HAP-1 (cell line): Measurements from ENCODE around the gene C1QTNF6.

Experiments
- DNase-seq, 2 experiments: peaks; one replicate each; pipeline ENCODE4 v3.0.0-alpha.2; 2016 to 2020; ENCODE audit warnings: low spot score in 2 of 2
- H3K27me3 ChIP-seq: fragments of 250-450 bp; sonication (Bioruptor Pico); 2 replicates; pipeline ENCODE4 v1.5.1; 2020; ENCODE audit warnings: low read depth, mild to moderate bottlenecking, moderate library complexity
- H3K36me3 ChIP-seq: fragments of 250-450 bp; sonication (Bioruptor Pico); replicated peaks from 2 replicates; pipeline ENCODE4 v1.5.1; 2020; ENCODE audit warnings: mild to moderate bottlenecking
- H3K4me1 ChIP-seq: fragments of 250-450 bp; sonication (Bioruptor Pico); 2 replicates; pipeline ENCODE4 v1.5.1; 2020; ENCODE audit warnings: mild to moderate bottlenecking
- H3K4me3 ChIP-seq: fragments of 250-450 bp; sonication (Bioruptor Pico); 2 replicates; pipeline ENCODE4 v1.5.1; 2020; ENCODE audit warnings: mild to moderate bottlenecking, moderate library complexity
- H3K9me3 ChIP-seq: fragments of 250-450 bp; sonication (Bioruptor Pico); 2 replicates; pipeline ENCODE4 v1.5.1; 2020; ENCODE audit warnings: mild to moderate bottlenecking, moderate library complexity
- in situ Hi-C: fragments of 300-500 bp; cut with MboI; formaldehyde crosslinking; loops from 3 replicates; pipeline ENCODE4 v1.14.3; 2020; ENCODE audit warnings: low sequenced_read_pairs, inconsistent platforms, mixed read lengths

C1QTNF6 gene

DNA sequence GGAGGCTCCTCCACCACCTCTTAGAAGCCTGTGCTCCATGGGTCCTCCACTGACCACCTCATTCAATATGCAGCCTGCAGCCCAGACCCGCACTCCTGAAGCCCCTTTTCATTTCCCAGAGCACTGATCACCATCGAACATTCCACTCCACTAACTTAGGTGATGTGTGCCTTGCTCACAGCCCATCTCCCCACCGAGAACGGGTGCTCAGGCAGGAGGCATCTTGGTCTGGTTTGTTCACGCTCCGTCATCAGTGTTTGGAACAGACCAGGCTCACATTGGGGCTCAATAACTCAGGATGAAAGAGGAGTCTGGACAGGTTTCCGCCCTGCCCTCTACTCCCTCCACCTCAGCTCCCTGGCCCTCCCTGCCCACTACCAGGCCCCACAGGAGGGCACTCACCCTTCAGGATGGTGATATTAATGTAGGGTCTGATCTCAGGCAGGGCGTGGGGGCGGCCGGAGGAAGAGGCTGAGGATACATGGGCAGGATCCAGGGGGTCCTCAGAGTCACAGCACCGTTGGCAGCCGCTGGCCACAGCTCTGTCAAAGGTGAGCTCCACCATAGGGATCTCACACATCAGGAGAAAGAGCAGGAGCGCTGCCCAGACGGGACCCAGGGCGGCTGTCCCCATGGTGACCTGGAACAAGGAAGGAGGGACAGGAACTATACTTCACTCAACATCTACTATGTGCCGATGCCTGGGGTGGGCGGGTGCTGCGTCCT, 3.1 kb downstream of the C1QTNF6 start:
- H3K9me3 ChIP-seq: no peaks in the 10 kb centered on the region
- in situ Hi-C loops: no loop called here
- H3K27me3 ChIP-seq: 0 out of 2 replicates have a peak, but pooled peaks cover 2% of the 10 kb centered on the region
- H3K4me1 ChIP-seq: no peaks in the 10 kb centered on the region; the same call in 1 of the 2 replicates
- H3K36me3 ChIP-seq: no peaks in the 10 kb centered on the region
- no peak overlapping the region for H3K4me3 ChIP-seq
- DNase-seq: no peak

DNA sequence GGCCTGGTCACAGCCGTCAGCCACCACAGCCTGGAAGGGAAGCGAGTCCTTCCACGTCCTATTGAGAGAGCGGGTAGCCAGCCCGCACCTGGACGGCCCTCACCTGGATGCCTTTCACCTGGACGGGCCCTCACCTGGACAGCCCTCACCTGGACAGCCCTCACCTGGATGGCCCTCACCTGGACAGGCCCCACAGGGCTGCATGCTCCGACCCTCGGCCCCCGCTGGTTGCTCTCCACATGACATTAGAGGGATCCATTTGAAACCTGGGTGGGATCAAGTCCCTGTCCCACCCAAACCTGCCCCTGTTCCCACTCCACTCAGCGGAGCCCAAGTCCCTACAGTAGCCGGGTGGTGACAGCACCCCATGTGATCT, 3.7 kb downstream of the C1QTNF6 start:
- DNase-seq: no peak
- in situ Hi-C loops: no loop called here
- Histone ChIP-seq H3K9me3 (no peaks in the 10 kb centered on the region), H3K4me1 (no peaks in the 10 kb centered on the region; the same call in 1 of the 2 replicates), H3K4me3 (no peak overlapping the region), H3K27me3 (0 out of 2 replicates have a peak, but pooled peaks cover 2% of the 10 kb centered on the region), H3K36me3 (no peaks in the 10 kb centered on the region)

DNA sequence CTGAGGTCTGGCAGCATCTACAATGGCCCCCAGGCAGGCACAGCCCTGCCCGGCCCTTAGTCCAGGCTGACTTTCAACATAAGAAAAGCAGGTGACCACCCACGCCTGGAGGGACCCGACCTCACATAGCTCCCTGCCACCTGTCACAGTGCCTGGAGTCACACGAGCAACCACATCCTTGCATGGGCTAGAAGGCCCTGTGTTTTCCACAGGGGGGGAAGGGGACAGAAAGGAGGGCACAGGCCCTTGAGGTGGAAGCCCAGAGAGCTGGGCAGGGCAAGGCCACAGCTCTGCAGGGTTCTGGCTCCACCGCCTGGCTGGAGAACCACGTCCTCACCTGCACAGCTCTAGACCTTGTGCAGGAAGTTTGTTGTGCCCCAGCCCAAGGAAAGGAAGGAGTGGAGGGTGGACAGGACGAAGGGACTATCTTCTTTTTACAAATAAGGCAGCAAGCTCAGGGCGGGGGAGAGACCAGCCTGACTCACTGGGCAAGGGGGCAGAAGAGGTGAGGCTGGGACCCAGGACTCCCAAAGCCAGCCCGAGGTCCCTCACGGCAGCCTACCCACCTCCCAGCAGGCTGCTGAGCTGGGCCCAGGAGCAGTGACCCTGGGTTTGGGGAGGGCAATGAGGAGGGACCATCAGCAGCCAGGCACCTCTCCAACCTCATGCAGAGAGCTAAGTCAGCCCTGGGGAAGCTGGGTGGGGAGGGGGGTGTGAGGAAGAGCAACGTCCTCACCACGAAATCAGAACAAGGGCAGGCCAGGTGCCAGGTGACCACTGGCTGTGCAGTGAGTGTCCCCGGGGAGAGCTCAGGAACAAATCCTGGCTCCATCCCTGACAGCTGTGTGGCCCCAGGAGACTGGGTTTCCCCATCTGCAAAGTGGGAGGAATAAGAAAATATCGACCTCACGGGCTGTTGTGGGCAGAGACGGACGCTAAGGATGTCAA, 4.3 kb downstream of the C1QTNF6 start:
- H3K4me1 ChIP-seq: no peaks in the 10 kb centered on the region; the same call in 1 of the 2 replicates
- H3K27me3 ChIP-seq: 0 out of 2 replicates have a peak, but pooled peaks cover 2% of the 10 kb centered on the region
- H3K9me3 ChIP-seq: no peaks in the 10 kb centered on the region
- H3K36me3 ChIP-seq: no peaks in the 10 kb centered on the region
- no peak overlapping the region for H3K4me3 ChIP-seq
- in situ Hi-C loops: no loop called here
- DNase-seq: no peak

GRCh38 chr22:37182949-37183245, 5.2 kb downstream of the C1QTNF6 start:
- H3K4me3 ChIP-seq: no peak overlapping the region
- H3K9me3 ChIP-seq: no peaks in the 10 kb centered on the region
- no peak for DNase-seq
- H3K4me1 ChIP-seq: no peaks in the 10 kb centered on the region; the same call in 1 of the 2 replicates
- in situ Hi-C loops: no loop called here
- H3K36me3 ChIP-seq: no peaks in the 10 kb centered on the region
- peaks cover 4% of the 10 kb centered on the region for H3K27me3 ChIP-seq

DNA sequence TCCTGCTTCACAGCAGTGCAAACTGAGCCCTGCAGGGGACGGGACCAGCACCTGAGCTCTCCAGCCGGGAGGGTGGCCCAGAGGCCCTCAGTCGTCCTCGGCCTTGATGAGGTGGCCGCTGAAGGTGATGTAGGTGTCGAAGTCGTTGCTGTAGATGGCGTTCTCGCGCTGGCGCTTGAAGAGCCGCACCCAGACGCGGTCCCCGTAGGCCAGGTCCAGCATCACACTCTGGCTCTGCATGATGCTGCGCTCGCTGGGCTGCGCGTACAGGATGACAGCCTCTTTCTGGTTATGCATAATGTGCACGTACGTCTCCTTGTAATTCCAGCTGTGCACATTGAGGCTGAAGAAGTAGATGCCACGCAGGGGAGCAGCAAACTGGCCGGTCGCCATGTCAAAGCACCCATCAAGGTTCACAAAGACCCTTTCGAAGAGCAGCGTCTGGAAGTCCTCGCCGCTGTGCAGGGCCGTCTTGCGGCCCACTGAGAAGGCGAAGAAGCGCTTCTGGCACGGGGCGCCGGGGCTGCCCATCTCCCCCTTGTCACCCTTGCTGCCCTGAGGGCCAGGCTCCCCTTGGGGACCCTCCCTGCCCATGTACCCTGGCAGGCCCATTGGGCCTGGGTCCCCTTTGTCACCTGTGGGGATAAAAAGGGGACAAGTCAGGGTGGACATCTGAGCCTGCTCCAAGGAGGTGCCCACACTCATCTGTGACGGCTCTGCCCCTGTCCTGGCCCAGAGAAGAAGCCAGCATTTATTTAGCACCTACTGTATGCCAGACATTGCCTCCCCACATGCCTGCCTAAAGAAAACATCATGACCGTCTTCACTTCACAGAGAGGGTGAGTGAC, 5.7 kb downstream of the C1QTNF6 start:
- in situ Hi-C loops: no loop called here
- H3K4me1 ChIP-seq: no peaks in the 10 kb centered on the region; the same call in 1 of the 2 replicates
- no peak for DNase-seq

GRCh38 chr22:37181681-37182080, 6.4 kb downstream of the C1QTNF6 start:
- H3K4me3 ChIP-seq: no peak overlapping the region
- H3K4me1 ChIP-seq: no peaks in the 10 kb centered on the region
- in situ Hi-C loops: no loop called here
- DNase-seq: no peak
- peaks cover 14% of the 10 kb centered on the region for H3K27me3 ChIP-seq
- no peaks in the 10 kb centered on the region for H3K9me3 ChIP-seq
- no peaks in the 10 kb centered on the region for H3K36me3 ChIP-seq

More for the DNA sequence above, 5.7 kb downstream of the C1QTNF6 start:
- H3K9me3 ChIP-seq: no peaks in the 10 kb centered on the region
- H3K27me3 ChIP-seq: peaks cover 10% of the 10 kb centered on the region
- H3K4me3 ChIP-seq: no peak overlapping the region
- H3K36me3 ChIP-seq: no peaks in the 10 kb centered on the region

DNA sequence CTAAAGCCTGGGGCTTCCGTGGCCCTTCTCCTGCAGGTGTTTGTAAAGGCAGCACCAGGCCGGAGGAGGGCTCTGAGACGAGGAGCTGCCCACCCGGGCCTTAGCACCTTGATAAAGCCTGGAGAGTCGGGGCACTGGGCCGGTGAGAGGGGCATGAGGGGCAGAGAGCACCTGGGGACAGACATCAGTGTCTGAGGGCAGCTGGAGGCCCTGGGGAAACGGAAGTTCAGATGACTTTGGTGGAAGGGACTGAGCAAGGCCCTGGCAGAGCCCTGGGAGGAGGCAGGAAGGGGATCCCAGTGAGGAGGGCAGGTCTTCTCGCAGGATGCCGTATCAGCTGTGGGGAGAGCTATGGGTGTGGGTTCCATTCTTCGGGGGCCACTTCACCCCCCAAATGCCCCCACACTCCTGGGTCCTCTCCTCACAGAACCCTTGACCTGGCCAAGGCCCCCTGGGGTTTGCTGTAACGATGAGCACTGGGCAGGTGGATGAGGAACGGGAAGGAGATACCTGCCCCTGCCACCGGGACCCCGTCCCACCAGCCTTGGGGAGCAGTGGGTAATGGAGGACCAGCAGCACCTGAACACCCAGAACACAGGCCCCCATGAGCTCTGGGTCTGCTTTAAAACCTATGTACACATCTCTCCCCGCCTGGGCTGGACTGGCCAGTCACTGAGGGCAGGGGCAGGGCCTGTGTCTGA, 7.4 kb downstream of the C1QTNF6 start:
- no peaks in the 10 kb centered on the region for H3K9me3 ChIP-seq
- in situ Hi-C loops: no loop called here
- no peak overlapping the region for H3K4me3 ChIP-seq
- H3K36me3 ChIP-seq: no peaks in the 10 kb centered on the region
- no peaks in the 10 kb centered on the region for H3K4me1 ChIP-seq
- H3K27me3 ChIP-seq: peaks cover 20% of the 10 kb centered on the region
- no peak for DNase-seq

DNA sequence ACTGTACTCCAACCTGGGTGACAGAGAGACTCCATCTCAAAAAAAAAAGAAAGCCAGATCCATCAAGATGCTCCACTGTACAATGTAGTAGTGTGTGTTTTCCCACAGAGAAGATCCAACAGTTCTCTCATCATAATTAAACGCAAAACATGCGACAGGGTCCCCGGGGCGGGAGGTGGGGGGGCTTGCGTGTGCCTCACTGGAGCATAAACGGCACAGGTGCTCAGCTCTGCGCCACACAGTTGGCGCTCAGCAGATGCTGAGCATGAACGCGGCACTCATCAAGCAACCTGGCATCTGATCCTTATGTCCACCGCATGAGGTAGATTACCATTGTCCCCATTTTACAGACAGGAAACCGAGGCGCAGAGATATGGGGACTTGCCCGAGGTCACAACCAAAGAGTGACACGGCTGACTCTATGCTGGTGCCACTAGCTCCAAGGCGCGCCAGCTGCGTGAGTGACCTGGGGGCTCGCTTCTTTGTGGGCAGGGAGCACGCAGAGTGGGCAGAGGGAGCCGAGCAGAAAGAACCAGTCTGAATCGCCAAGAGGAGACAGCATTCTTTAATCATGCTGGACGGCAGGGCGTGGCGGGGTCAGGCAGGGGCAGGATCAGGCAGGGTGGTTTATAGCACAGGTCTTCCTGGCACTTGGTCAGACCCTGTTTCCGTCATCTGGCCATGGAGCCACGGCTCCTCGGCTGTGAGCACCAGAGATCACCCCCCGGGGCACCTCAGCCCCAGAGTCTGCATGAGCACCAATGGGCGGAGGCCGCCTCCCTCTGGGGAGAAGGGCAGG, 8.2 kb downstream of the C1QTNF6 start:
- Histone ChIP-seq H3K9me3 (no peaks in the 10 kb centered on the region), H3K4me1 (no peaks in the 10 kb centered on the region), H3K36me3 (no peaks in the 10 kb centered on the region), H3K4me3 (no peak overlapping the region), H3K27me3 (peaks cover 27% of the 10 kb centered on the region)
- DNase-seq: no peak
- in situ Hi-C loops: no loop called here

GRCh38 chr22:37179126-37179470, 8.9 kb downstream of the C1QTNF6 start:
- no peak for DNase-seq
- no peaks in the 10 kb centered on the region for H3K9me3 ChIP-seq
- no peaks in the 10 kb centered on the region for H3K36me3 ChIP-seq
- no peak overlapping the region for H3K4me3 ChIP-seq
- H3K27me3 ChIP-seq: peaks cover 27% of the 10 kb centered on the region
- no peaks in the 10 kb centered on the region for H3K4me1 ChIP-seq
- in situ Hi-C loops: no loop called here

- Histone ChIP-seq H3K4me3 (no peak overlapping the region), H3K36me3 (no peaks in the 10 kb centered on the region), H3K27me3 (peaks cover 27% of the 10 kb centered on the region), H3K9me3 (no peaks in the 10 kb centered on the region), H3K4me1 (no peaks in the 10 kb centered on the region)
- no peak for DNase-seq
- in situ Hi-C loops: no loop called here
These were observed 9.5 kb downstream of the C1QTNF6 start for GRCh38 chr22:37178350-37179125.

- Histone ChIP-seq H3K4me3 (no peak overlapping the region), H3K4me1 (no peaks in the 10 kb centered on the region)
- in situ Hi-C loops: no loop called here
These were observed 10.3 kb downstream of the C1QTNF6 start for GRCh38 chr22:37177755-37178154.

GRCh38 chr22:37177221-37177620, 10.8 kb downstream of the C1QTNF6 start:
- in situ Hi-C loops: no loop called here

More at GRCh38 chr22:37177755-37178154, 10.3 kb downstream of the C1QTNF6 start:
- DNase-seq: no peak
- Histone ChIP-seq H3K36me3 (no peaks in the 10 kb centered on the region), H3K9me3 (no peaks in the 10 kb centered on the region), H3K27me3 (peaks cover 27% of the 10 kb centered on the region)

More at GRCh38 chr22:37177221-37177620, 10.8 kb downstream of the C1QTNF6 start:
- H3K36me3 ChIP-seq: no peaks in the 10 kb centered on the region
- peaks cover 27% of the 10 kb centered on the region for H3K27me3 ChIP-seq
- H3K4me3 ChIP-seq: no peak overlapping the region
- no peak for DNase-seq
- no peaks in the 10 kb centered on the region for H3K4me1 ChIP-seq
- H3K9me3 ChIP-seq: no peaks in the 10 kb centered on the region
